Uterus (tissue), 4 donors: ENCODE measurements around the gene OR6Y1. TPM values are rescaled to one million over a fixed set of nuclear protein-coding genes. Genes with fewer than 3 reads are reported as not detected.

Experiments
- total RNA-seq, 4 donors: library from RNA; depleted of rRNA in 3 of 4; stranded (reverse); fragments of >200 nt in 3 of 4; gene quantifications; one replicate each; pipeline versions ENCODE4 v1.1.0 to v1.2.4, GENCODE V29; 2014 to 2023
- donor health status: DM: yes; HTN: yes; CAD: no.

The OR6Y1 gene
- total RNA-seq, 4 donors from 2014 or later: 0.07 TPM; not detected in 3

Other genes with a start within 250 kb of the OR6Y1 start
- gene CD1B, start 222.9 kb downstream of the OR6Y1 start, total RNA-seq: not detected
- under 1 TPM in 1 of 4 donors, not detected in 3; 0.21 TPM for gene CD1E, start 200.5 kb downstream of the OR6Y1 start, total RNA-seq
- gene OR10T2, start 154.9 kb downstream of the OR6Y1 start, total RNA-seq: not detected
- gene OR10K2, start 128.2 kb downstream of the OR6Y1 start, total RNA-seq: not detected
- gene OR10K1, start 92.6 kb downstream of the OR6Y1 start, total RNA-seq: not detected
- gene OR10R2, start 82.2 kb downstream of the OR6Y1 start, total RNA-seq: not detected
- not detected for gene OR6P1, start 16.2 kb upstream of the OR6Y1 start, total RNA-seq
- not detected for gene OR10X1, start 25.5 kb upstream of the OR6Y1 start, total RNA-seq
- gene OR10Z1, start 50.9 kb upstream of the OR6Y1 start, total RNA-seq: not detected
- gene SPTA1, start 132.3 kb upstream of the OR6Y1 start, total RNA-seq: 1 to 10 TPM in 1 of 4 donors, not detected in 3; 5.9 TPM
- gene OR6K2, start 146.2 kb upstream of the OR6Y1 start, total RNA-seq: not detected
- not detected for gene OR6K3, start 166.3 kb upstream of the OR6Y1 start, total RNA-seq
- gene OR6K6, start 200.3 kb upstream of the OR6Y1 start, total RNA-seq: not detected
- gene OR6N1, start 217.8 kb upstream of the OR6Y1 start, total RNA-seq: not detected
- gene OR6N2, start 226.8 kb upstream of the OR6Y1 start, total RNA-seq: not detected